Stomach (tissue), 9 donors: Measurements from ENCODE around the gene SWI5. TPM values are rescaled to one million over a fixed set of nuclear protein-coding genes. Genes with fewer than 3 reads are reported as not detected.

Experiments used
- DNase-seq, 2 donors: peaks; one replicate each; pipeline versions ENCODE4 v3.0.0 to v3.0.0-alpha.2; 2013 to 2019
- H3K27ac ChIP-seq, 5 donors: fragments of 200-600 bp in 4 of 5; sonication (generic) in 4 of 5; one replicate each; pipeline ENCODE4 v1.5.1; 2013 to 2019; ENCODE audit warnings: mild to moderate bottlenecking in 1 of 5, moderate library complexity in 1 of 5
- H3K27me3 ChIP-seq, 3 donors: fragments of 200-600 bp; sonication (generic); one replicate each; pipeline ENCODE4 v1.5.1; 2017 to 2019; ENCODE audit warnings: mixed run types in 1 of 3
- H3K36me3 ChIP-seq, 4 donors: fragments of 200-600 bp; sonication (generic); 1 replicate in 3 of 4; 2 replicates in 1 of 4; pipeline ENCODE4 v1.5.1; 2016 to 2019
- H3K4me1 ChIP-seq, 4 donors: fragments of 200-600 bp; sonication (generic); one replicate each; pipeline ENCODE4 v1.5.1; 2016 to 2019
- H3K4me3 ChIP-seq, 4 donors: fragments of 200-600 bp; sonication (generic) in 3 of 4; one replicate each; pipeline ENCODE4 v1.5.1; 2016 to 2019; ENCODE audit warnings: mild to moderate bottlenecking in 1 of 4
- H3K9me3 ChIP-seq, 4 donors: fragments of 200-600 bp; sonication (generic); one replicate each; pipeline ENCODE4 v1.5.1; 2016 to 2019
- CTCF ChIP-seq, 7 experiments: fragments of 450-650 bp in 4 of 7; fragments of 200-600 bp in 3 of 7; sonication (generic) in 3 of 7; IDR thresholded peaks; one replicate each; pipeline ENCODE4 v1.5.1; 2016 to 2019; ENCODE audit warnings: antibody characterized with exemption in 7 of 7, control low read depth in 2 of 7, mild to moderate bottlenecking in 1 of 7
- EP300 ChIP-seq: sonication (generic); formaldehyde crosslinking; IDR thresholded peaks from one replicate; pipeline ENCODE4 v1.6.1; 2017; ENCODE audit warnings: antibody characterized with exemption
- POLR2A ChIP-seq, 4 donors: fragments of 450-650 bp; IDR thresholded peaks; one replicate each; pipeline ENCODE4 v1.6.1; 2016; ENCODE audit warnings: antibody characterized with exemption in 4 of 4, control low read depth in 2 of 4, mild to moderate bottlenecking in 1 of 4, moderate library complexity in 1 of 4
- POLR2AphosphoS5 ChIP-seq, 3 donors: sonication (generic); formaldehyde crosslinking; IDR thresholded peaks; one replicate each; pipeline ENCODE4 v1.6.1; 2016; ENCODE audit warnings: antibody characterized with exemption in 3 of 3
- WGBS, 5 donors: extraction: QIAGEN DNeasy Blood & Tissue Kit in 3 of 5; methylation state at CpG; one replicate each; pipeline versions ENCODE4 v1.1.5 to v1.1.7; 2013 to 2018; 5-methylcytosine and 5-hydroxymethylcytosine counted together
- intact Hi-C: fragments of 100-400 bp; cut with DNase I; formaldehyde crosslinking; loops from one replicate; pipeline ENCODE4 v1.15.1; 2023; ENCODE audit warnings: low total_unique reads
- polyA plus RNA-seq, 3 donors: library from polyadenylated mRNA; stranded (reverse); fragments of 200-250 nt; gene quantifications; one replicate each; pipeline ENCODE4 v1.2.3, GENCODE V29; 2013
- total RNA-seq, 5 donors: library from RNA; depleted of rRNA; stranded (reverse); fragments of >200 nt; gene quantifications; one replicate each; pipeline versions ENCODE4 v1.1.0 to v1.2.3, GENCODE V29; 2014 to 2016
- donor health status: healthy with polysubstance abuse.
- donor health status: Bipolar disorder and iron deficiency.
- donor health status: healthy.

The SWI5 gene
- total and polyA plus RNA-seq, 8 donors, result 8.1 to 61.3 (median 32.9) TPM; not detected in 2

DNA sequence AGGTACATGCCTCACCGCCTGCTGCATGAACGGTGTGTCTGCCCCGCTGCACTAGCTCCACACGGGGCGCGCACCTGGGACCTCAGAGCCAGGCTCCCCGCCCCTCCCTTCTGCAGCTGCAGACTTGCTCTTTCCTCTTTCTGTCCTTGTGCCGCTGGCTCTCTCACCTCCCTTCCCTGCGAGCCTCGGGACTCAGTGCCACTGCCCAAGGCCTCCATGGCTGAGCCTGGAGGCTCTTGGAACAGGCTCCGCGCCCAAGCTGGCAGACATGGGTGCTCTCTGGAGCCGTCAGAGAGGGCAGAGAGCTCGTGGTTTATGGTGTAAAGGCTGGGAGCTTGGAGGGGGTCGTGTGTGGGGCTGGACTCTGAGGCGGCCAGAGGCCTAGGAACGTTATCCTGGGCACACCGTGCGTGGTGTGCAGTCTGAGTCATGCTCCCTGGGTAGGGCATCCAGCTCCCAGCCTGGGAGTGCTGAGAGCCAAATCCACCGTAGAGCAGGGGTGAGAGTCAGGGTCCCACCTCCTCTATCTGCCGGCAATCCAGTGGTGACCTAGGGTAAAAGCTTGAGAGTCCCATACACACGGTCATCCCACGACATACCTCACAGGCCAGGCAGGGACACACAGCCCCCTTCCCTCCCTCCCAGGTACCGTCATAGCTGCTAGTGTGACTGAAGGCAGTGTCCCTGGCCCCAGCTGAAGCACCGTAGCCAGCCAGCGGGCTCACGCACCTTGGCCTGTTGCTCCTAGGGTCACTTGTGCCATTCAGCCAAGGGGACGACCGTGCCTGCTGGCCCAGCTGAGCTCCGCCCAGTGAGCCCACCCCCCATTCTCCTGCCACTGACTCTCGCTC lies 22.7 kb upstream of the SWI5 start:
- Histone ChIP-seq H3K27ac (no peak overlapping the region), H3K4me3 (no peak overlapping the region), H3K36me3 (peaks cover 15 to 29% (median 29%) of the 10 kb centered on the region in 4 donors), H3K27me3 (peaks cover 0 to 23% (median 0%) of the 10 kb centered on the region in 3 donors), H3K4me1 (peaks cover 12 to 25% (median 19%) of the 10 kb centered on the region in 4 donors), H3K9me3 (no peaks in the 10 kb centered on the region)
- TF ChIP-seq POLR2A (IDR thresholded peaks at IDR 0.05), result no peak
- no peak for TF ChIP-seq CTCF (IDR thresholded peaks at IDR 0.05)
- no peak for TF ChIP-seq EP300
- TF ChIP-seq POLR2AphosphoS5 (IDR thresholded peaks at IDR 0.05), result no peak
- WGBS, 5 donors, result 76 to 86% (median 78%) methylated on average over 27 to 31 of the region's 31 CpGs
- intact Hi-C loops, result no loop called here
- DNase-seq, result no peak

DNA sequence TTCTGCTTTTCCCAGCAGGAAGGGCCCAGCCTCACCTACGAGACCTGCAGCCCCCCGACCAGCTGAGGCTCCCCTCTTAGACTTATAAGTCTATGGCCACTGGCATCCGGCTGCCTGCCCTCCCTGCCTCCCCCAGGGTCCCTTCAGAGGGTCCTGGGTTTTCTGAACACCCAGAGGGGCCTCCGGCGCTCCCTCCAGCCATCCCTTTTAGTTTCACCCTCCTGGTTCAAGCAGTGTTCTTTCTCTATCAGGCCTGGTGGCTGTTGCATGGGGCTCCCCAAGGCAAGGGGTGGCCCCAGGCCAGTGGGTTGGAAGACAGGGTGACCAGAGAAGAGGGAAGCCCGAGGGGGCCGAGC lies 22.1 kb upstream of the SWI5 start:
- 77 to 89% (median 78%) methylated on average over 7 of the region's 7 CpGs for WGBS, 5 donors
- H3K4me3 ChIP-seq, result no peak overlapping the region
- intact Hi-C loops, result no loop called here
- no peak for TF ChIP-seq CTCF (IDR thresholded peaks at IDR 0.05)
- no peak for TF ChIP-seq EP300
- no peak for TF ChIP-seq POLR2AphosphoS5 (IDR thresholded peaks at IDR 0.05)
- no peak for TF ChIP-seq POLR2A (IDR thresholded peaks at IDR 0.05)
- peaks cover 0 to 23% (median 0%) of the 10 kb centered on the region in 3 donors for H3K27me3 ChIP-seq
- H3K27ac ChIP-seq, result no peak overlapping the region
- H3K36me3 ChIP-seq, result peaks cover 21 to 35% (median 35%) of the 10 kb centered on the region in 4 donors
- peaks cover 12 to 25% (median 19%) of the 10 kb centered on the region in 4 donors for H3K4me1 ChIP-seq
- DNase-seq, result no peak
- no peaks in the 10 kb centered on the region for H3K9me3 ChIP-seq

DNA sequence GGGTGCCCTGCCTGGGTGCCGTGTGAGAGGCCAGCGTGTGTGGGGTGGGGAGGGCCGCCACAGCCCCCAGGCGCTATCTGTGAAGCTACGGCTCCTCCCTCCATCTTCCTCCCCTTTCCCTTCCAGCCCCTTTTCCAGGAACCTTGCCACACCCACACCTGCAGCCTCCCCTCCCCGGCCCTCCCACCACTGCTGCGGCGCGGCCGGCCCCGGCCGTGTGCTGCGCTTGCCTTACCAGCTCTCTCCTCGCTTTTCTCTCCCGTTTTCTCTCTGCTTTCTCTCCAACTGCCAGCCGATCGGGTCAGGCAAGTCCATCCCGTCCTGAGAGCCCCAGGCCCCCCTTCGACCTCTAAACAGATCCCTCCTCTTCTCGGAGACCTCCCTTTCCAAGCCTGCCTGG lies 21.7 kb upstream of the SWI5 start:
- TF ChIP-seq CTCF (IDR thresholded peaks at IDR 0.05), result no peak
- no peak for TF ChIP-seq EP300
- no peak for TF ChIP-seq POLR2A (IDR thresholded peaks at IDR 0.05)
- no peak for TF ChIP-seq POLR2AphosphoS5 (IDR thresholded peaks at IDR 0.05)
- intact Hi-C loops, result no loop called here
- Histone ChIP-seq H3K9me3 (no peaks in the 10 kb centered on the region), H3K27ac (no peak overlapping the region), H3K4me1 (peaks cover 12 to 25% (median 19%) of the 10 kb centered on the region in 4 donors), H3K27me3 (peaks cover 0 to 23% (median 0%) of the 10 kb centered on the region in 3 donors), H3K4me3 (no peak overlapping the region), H3K36me3 (peaks cover 25 to 39% (median 39%) of the 10 kb centered on the region in 4 donors)
- DNase-seq, result no peak
- 54 to 77% (median 76%) methylated on average over 20 of the region's 20 CpGs for WGBS, 5 donors

- Histone ChIP-seq H3K27me3 (peaks cover 0 to 21% (median 0%) of the 10 kb centered on the region in 3 donors), H3K36me3 (peaks cover 33 to 47% (median 47%) of the 10 kb centered on the region in 4 donors), H3K4me1 (peaks cover 12 to 21% (median 14%) of the 10 kb centered on the region in 4 donors), H3K27ac (no peak overlapping the region), H3K9me3 (no peaks in the 10 kb centered on the region), H3K4me3 (no peak overlapping the region)
- intact Hi-C loops, result no loop called here
- TF ChIP-seq POLR2AphosphoS5 (IDR thresholded peaks at IDR 0.05), result no peak
- peak in 5 of 7 experiments; percentile 57 to 87 (median 73) for TF ChIP-seq CTCF (IDR thresholded peaks at IDR 0.05)
- peak; percentile 71 to 84 for DNase-seq
- 41 to 58% (median 50%) methylated on average over 13 to 18 of the region's 18 CpGs for WGBS, 5 donors
Measured at GRCh38 chr9:128254855-128255759, 21.0 kb upstream of the SWI5 start.
